COLO668 (cell line): ENCODE measurements around the gene SLC19A3.
"Not testable (repeated sequence)": the region's sequence is repeated elsewhere in the genome, so short reads cannot be mapped to it uniquely, and the experiment has no call there.

Source experiments
- DNase-seq: peaks from one replicate; lab custom pipeline; 2025; ENCODE audit not compliant: unreplicated experiment; lab: John Stamatoyannopoulos, UW

Gene SLC19A3

DNA sequence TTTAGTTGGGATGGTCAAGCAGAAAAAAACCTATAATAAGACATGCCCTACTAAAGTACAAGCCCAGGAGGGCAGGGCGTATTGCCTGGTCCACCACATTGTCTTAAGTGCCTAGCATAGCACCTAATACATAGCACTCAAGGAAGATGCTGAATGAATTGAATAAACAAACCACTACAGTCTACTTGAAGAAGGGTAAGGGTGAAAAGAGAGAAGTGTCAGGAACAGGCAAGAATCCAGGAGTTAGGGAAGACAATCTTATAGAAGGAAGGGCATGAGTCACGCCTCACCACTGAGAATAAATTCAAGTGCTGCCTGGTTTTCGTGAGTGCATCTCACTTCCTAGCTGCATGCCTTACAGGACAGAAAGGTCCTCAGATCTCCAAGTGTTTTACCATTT, 13.9 kb downstream of the SLC19A3 start:
- DNase-seq: no peak

DNA sequence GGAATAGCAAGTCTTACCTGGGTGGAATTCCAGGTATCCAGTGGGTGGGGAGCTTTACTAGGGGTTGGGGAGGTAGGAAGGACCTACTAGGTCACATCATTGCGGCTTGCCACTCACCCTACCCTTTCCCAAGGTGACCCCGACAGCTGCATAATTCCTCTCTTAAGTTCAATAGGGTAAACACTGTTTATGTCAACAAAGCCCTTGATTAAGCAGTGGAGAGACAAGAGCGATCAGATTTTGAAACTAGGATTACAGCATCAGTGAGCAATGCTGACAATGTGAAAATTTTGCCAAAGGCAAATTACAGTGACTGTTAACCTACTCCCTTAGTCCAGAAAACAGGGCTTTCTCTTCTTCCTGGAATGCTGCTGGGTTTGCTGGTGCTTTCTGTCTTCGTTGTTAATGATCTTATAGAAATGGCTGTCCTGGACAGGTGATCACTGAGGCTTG, 14.5 kb downstream of the SLC19A3 start:
- no peak for DNase-seq

DNA sequence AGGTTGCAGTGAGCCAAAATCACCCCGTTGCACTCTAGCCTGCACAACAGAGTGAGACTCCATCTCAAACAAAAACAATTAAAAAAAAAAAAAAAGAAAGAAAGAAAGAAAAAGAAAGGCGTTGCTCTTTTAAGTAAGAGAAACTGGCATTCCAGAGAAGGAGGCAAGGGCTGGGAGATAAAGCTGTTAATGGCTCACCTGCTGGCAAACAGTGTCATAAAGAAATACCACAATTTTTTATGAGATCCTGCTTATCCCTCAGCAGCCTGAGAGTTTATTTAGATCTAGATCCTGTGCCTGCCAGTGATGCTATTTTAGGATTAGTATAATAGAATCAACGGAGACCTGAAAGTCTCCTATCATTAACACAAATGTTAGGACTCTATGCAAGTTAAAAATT, 16.3 kb downstream of the SLC19A3 start:
- no peak for DNase-seq

- no peak for DNase-seq
These were observed 20.7 kb downstream of the SLC19A3 start for GRCh38 chr2:227696990-227697679.

GRCh38 chr2:227687189-227687588, 30.6 kb downstream of the SLC19A3 start:
- DNase-seq: no peak

DNA sequence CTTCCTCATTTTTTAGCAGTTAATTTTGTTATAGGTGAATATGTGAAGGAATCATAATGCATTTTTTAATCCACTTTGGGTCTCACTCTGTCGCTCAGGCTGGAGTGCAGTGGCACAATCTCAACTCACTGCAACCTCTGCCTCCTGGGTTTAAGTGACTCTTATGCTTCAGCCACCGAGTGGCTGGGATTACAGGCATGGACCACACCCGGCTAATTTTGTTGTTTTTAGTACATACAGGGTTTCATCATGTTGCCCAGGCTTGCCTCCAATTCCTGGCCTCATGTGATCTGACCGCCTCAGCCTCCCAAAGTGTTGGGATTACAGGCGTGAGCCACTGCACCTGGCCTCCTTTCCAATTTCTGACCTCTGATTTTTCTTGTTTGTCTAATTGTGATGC, 33.6 kb downstream of the SLC19A3 start:
- DNase-seq: no peak

DNA sequence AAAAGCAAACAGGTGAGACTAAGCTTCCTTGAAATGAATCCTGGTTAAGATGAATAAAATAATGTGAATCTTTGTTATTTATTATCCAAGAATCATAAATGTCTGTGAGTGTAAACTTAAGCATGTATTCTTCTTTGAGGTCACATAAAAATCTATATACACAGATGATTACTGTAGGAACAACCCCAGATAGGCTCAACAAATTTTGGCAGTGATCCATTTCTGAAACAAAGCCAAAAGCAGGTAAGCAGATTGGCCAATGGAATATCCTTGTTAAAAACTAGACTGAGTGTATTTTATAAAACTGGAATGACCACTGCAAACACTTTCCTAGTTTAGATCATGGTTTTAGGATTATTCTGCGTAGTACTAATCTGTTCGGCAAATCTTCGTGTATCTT, 39.9 kb downstream of the SLC19A3 start:
- DNase-seq: no peak

GRCh38 chr2:227674485-227674884, 43.3 kb downstream of the SLC19A3 start:
- DNase-seq: no peak

DNA sequence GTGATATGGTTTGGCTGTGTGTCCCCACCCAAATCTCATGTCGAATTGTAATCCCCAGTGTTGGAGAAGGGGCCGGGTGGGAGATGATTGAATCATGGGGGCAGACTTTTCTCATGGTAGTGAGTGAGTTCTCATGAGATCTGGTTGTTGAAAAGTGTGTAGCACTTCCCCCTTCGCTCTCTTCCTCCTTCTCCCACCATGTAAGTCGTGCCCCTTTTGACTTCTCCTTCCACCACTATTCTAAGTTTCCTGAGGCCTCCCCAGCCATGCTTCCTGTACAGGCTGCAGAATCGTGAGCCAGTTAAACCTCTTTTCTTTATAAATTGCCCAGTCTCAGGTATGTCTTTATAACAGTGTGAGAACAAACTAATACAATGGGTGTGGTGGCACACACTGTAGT, 44.2 kb downstream of the SLC19A3 start:
- not testable (repeated sequence) for DNase-seq

DNA sequence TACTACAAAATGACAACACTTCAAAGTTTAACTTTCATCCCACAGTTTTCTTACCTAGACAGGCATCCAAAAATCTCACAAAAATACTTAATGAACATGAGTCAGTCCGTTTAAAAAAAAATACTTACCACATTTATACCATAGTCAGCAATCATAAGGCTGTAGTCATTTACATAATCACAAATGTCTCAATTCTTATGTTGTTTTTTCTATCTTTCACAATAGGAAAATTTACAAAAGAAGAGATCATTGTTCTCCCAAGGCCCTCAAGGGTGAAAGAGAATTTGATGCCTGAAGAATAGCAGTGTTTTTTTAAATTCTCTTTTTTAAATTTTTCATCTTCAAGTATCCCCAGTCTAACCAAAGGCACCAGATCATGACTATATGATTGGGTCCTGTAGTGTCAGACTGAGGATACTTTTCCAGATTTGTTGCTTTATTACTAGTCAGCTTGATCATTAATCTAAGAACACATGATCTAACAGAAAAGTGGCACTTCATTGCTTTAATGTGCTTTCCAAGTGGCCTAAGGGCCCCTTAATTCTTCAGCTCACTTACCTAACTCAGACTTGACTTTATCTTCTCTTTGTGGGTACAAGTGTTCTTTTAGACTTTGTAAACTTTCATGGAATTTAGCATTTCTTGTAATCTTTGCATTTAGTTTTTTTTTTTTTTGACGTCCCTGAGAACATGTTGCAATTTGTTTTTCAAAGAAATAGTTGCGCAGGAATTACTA, 46.5 kb downstream of the SLC19A3 start:
- no peak for DNase-seq

DNA sequence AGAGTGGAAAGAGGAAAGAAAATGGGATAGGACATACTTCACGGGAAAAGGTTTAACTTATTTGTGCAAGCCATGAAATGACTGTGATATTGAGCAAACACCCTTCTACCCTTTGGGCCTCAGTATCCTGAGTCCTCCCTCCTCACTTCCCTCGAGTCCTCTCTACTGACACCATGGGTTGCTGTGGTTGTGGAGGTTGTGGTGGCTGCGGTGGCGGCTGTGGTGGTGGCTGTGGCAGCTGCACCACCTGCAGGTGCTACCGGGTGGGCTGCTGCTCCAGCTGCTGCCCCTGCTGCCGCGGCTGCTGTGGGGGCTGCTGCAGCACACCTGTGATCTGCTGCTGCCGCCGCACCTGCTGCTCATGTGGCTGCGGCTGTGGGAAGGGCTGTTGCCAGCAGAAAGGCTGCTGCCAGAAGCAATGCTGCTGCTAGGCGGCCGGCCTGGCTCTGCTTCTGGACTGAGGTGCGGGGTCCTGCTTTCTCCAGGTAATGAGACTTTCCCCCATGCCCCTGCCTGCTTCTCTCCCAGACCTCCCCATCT, 51.1 kb downstream of the SLC19A3 start, which contains the start of gene SCYGR5:
SCYGR5 (plus strand) TSS at position 174 of the 540 bp plus-strand sequence; CDS start at position 174, 0 bp downstream.
- DNase-seq: not testable (repeated sequence)

DNA sequence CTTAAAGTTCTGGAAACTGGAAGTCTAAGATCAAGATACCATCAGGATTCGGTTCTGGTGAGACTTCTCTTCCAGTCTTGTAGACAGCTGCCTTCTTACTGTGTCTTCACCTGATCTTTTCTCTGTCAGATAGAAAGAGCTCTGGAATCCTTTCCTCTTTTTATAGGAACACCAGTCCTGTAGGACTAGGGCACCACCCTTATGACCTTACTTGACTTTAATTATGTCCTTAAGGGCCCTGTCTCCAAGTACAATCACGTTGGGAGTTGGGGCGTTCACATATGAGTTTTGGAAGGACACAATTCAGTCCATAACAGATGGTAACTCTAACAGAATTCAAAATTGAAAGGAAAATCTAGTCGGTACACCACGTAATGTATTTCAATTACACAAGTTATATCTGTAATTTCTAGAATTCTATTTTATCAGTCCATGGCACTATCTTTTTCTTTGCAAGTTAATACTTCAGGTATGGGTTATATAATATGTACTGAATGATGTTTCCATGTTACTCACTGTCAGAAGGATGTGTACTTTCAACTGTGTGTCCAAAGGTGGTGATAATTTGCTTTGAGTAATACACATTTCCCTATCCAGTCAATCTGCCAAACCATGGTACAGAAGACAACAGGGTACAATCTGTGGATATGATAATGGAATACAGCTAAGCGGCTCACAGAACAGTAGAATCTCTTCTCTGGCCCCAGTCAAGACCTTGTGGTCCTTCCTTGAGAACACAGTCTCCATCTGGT, 52.5 kb downstream of the SLC19A3 start:
- no peak for DNase-seq

DNA sequence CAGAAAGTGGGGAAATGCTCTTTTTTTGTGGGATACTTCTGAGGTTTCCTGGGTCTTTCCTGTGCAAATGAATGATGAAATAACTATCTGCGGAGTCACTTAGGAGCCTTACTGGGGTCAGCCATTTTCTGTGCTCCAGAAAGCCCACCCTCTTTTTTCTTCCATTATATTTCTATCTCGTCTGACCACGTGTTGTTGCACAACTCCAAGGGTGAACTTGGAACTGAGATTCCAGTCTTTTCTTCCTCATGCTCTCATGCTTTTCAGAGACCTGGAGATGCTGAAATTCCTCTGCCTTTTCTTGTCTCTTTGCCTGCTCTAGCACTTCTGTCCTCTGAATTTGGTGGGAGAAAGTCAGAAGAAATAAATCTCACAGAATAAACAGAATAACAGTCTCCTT, 56.0 kb downstream of the SLC19A3 start:
- DNase-seq: no peak

- no peak for DNase-seq
These were observed 56.7 kb downstream of the SLC19A3 start for GRCh38 chr2:227661025-227661649.

DNA sequence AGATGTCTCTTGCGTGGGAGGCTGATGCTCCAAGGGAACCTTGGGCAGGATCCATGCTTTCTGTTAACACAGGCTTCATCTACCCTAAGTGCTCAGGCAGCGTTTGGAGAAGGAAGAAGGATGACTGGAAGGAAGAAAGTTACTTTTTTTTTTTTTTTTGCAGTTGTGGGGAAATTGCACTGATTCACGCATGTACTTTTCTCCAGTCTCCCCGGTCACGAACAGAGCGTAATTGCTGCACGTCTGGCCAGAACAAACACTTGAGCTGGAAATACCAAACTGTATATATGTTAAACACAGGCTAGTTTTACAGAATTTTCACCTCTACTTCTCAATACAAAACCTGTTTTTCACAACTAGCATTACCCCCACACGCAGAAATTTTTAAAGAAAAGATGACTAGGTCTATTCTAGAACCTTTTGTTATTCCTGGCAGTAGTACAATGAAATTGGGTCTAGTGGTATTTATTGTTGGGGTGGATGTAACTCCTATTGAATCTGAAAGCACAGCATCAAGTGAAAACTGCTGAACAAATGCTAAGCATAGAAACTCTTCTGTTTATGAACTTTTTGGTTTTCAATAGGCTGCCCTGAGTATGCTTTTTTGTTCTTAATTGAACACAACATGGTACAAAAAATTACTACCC, 60.5 kb downstream of the SLC19A3 start:
- DNase-seq: no peak

- no peak for DNase-seq
These were observed 62.4 kb downstream of the SLC19A3 start for GRCh38 chr2:227655454-227655853.

DNA sequence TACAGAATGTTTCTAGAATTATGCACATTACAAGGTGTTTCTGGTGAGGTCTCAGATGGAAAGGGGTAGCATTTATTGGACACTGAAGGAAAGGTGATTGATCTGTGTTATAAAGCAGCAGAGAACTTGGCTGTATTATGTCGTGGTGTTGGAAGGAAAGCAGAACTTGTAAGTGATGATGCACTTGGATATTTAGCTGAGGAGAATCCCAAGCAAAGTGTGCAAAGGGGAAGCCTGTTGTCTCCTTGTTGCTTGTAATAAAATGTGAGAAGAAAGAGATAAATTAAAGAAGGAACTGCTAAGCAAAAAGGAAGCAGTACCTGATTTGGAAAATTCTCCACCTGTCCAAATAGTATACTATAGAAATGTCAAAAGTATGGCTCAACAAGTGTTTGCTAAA, 63.4 kb downstream of the SLC19A3 start:
- DNase-seq: no peak

DNA sequence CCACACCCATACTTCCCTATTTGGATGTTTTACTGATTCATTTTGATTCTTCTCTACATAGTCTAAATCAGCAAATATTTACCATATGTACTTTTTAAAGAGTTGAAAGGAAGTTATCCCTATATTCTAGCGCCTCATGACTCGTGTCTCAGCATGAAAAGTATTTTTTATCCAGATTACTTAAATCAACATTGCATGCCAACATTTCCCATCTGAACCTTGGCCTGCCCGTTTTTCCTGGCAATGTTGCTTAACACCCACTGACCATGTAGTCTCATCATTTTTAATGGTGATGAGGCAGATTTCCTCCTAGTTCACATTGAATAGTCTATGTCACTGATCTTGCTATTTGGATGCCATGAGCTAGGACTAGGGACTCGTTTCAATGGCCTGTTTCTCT, 64.4 kb downstream of the SLC19A3 start:
- no peak for DNase-seq

DNA sequence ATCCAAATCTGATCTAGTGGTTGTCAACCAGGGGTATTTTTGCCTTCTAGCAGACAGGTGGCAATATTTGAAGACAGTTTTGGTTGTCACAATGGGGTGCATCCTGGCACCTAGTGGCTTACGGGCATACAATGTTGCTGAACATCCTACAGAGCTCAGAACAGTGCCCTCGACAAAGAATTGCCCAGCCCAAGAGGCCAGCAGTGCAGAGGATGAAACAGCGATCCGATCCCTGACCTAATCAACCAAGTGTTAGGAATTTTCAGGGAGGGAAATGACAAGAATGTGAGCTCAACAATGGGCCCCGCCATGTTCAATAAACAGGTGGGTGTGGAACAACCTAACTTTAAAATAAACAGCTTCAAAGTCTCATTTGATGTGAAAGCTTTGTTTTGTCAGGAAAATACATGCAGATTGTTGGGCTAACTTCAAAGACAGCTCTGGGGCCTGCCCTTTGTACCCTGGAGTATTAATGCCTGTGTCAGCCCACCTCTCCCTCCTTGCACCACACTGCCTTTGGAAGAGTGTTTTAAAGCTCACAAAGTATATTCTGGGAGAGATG, 73.8 kb downstream of the SLC19A3 start:
- no peak for DNase-seq

DNA sequence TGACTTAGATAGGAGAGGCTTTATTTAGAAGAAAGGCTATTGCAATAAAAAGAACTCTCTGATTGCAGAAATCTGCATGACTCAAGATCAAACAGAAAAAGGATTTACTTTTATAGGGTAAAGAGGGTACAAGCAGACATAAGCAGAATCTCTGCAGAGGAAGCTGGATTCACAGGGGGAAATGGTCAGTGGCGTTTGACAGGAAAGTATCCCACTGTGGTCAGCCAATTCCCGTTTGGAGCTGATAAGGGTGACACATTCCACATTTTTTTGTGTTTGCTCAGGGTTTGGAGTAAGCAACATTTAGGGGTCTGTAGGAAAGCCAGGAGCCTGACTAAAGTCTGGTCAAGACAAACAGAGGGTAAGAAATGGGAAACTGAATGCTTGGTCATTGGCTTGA, 75.2 kb downstream of the SLC19A3 start:
- DNase-seq: no peak
